T-helper 9 cell (primary cell): ENCODE measurements around the gene ILDR2.
A peak's percentile ranks its signal among the peaks of the same experiment; 100 is the strongest.

Source experiments
- DNase-seq: peaks from one replicate; pipeline ENCODE4 v3.0.0-alpha.2; 2020

ILDR2 gene

DNA sequence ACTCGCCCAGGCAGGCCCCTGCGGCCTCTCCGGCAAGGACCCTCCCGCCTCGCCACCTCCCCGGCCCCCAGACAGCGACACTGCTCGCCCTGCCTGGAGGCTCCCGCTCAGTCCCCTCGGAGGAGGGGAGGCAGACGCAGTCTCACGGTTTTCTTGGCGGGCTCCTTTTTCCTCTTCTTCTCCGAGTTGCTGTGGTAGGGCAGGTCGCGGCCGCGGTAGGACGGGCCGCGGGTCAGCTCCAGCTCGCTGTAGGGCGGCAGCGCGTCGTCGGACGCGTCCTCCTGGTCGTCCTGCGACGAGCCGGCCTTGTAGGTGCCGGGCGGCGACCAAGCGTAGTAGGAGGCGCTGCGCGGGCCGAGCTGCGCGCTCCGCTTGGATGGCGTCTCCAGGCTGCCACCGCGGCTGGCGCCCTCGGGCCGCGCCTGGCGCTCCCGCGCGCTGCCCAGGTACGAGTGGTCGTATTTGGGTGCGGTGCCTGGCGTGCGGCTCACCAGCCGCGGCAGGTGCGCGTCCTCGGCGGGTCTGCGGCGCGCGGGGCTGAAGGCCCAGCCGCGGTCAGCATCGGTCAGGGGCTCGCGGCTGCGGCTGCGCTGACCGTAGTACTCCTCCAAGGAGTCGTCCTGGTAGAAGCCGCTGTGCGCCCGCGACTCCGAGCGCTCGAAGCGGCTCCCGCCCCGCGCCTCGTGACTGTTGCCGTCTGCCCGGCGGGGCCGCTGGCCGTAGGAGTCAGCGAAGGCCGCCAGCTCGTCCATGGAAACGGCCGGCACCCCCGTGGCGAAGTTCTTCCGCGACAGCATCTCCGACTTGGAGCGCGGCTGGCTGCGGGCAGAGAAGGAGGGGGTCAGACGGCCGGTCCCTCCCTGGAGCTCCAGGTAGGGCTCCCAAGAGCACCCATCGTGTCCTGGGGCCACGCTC lies 54.5 kb downstream of the ILDR2 start:
- no peak for DNase-seq

DNA sequence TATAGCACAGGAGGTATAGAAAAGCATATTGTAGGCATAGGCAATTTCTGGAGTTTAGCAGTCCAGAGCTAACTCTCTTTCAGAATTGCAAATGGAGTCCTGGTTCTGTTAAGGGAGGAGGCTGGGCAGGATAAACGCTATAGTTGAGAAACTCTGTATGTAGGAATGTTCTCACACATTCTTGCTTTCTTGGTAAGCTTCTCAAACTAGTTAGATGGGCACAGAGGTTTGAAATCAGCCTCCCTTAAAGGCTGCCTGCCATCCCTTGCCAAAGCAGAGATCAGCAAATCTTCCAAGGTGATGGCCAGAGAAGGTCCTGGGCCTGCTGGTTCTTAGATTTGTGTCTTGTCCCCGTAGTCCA lies 56.4 kb downstream of the ILDR2 start:
- no peak for DNase-seq

DNA sequence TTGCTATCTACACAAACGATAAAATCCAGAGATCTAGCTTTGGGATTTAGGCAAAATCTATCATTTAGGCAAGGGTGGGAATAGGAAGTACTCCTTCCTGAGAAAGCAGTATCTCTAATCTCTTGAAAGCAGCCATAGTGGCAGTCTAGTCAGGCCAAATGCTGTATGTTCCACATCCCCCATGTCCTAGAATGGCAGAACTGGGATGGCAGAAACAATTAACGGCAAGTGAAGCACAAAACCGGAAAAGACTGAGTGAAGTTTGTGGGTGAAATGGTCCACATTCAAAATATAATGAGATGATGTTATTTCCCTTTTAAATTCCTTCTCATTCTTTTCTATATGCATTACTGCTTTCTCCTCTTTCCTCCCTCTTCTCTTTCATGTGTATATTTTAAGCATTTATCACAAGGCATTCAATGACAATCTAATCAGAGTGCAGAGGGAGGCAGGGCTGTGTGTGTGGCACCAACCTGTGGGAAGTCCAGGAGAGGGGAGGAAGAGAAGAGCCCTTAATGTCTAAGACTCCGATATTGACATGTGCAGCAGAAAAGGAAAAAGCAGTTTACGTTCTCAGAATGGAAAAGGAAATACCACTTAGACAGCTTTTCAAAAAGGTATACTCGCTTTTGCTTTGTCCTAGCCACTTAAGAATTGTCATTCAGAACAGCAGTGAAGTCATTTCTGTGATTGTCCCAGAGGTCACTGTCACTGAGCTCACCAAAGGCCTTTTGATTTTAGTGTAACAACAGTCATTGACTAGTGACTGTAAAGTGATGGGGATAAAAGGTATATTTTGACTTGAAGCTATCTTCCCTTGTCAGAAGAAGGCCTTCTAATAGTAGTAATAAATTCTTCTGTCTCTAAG lies 57.0 kb downstream of the ILDR2 start:
- DNase-seq: no peak

DNA sequence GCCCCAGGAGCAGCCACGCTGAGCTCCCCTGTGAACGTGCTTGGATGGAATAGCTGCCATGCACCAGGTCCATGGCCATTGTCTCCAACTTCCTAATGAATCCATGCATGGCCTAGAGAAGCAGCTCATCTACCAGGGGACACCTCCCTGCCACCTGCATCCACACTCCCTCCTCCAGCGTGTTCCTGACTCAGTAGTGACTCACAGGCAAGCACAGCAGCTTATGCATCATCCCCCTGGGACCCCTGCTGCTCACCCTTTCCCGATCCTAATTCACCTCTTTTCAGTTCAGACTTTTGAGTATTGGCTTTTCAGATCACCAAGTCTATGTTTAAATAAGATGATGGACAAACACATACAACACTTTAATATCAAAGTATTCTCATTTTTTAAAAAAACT lies 59.4 kb downstream of the ILDR2 start:
- no peak for DNase-seq

DNA sequence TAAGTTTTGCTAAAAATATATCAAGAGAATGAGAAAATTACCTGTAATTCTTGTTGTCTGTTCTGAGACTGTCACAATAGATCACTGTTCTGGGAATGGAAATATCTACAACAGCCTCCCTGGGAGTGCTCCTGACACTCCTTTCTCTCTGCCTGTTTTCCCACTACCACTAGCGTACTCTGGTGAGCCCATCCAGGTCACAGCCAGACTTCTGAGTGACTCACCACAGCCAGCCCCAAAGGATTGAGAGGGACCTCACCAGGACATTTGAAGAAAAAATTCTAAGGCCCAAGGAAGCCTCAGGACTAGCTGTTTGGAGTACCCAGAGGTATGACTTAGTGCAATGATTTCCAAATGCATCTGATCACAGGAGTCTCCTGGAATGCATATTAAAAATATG lies 60.3 kb downstream of the ILDR2 start:
- DNase-seq: no peak

DNA sequence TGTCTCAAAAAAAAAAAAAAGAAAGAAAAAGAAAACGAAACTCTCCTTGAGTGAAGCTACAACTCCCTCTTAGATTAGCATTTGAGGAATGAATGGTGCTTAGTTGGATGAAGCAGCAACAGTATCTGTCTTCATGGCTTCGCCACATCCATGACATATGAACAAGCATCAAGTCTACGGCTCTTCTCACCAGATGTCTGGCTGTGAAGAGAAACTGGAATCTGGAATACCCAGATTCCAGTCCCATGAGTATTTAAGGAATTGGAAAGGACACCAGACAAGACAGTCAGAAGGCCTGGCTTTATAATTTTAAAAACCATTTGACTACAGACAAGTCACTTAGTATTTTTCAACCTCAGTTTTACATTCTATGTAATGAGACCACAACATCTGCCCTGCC lies 61.2 kb downstream of the ILDR2 start:
- DNase-seq: no peak

DNA sequence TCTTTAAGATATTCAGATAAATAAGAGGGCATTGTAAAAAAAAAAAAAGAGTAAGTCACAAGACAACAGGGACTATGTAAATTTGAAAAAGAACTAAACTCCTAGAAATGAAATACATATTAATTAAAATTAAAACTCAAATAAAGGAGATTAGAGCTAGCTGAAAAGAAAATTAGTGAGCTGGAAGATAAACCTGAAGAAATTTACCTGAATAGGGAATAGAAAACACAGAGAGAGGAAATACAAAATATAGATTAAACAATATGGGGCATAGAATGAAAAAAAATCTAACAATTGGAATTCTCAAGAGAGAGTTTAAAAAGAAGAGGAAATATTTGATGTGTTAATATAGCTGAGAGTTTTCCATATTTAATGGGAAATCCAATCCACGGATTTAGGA lies 63.7 kb downstream of the ILDR2 start:
- DNase-seq: no peak

DNA sequence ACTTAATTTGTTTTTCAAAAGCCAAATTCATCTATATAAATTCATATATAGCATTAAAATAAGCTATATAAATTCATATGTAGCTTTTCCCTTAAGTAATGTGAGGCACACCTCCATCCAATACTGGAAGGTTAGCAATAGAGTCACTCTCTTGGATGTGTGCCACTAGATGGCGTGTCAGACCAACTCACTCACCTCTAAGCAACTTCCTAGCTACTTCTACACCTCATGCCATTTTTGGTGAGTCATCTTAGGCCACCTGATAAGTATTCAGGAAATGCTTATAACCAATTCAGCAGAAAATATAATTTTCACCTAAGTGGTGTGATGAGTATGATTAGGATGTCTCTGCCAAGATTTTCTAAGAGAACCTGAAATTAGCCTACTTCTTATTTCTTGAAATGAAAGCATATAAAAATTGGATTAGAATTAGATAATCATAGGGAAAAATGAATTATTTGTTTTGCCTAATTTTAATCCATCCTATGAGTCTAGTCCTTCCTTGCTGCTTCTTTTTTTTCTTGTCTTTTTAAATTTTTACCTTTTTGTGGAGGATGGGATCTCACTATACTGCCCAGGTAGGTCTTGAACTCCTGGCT lies 64.8 kb downstream of the ILDR2 start:
- peak; percentile 59 for DNase-seq

DNA sequence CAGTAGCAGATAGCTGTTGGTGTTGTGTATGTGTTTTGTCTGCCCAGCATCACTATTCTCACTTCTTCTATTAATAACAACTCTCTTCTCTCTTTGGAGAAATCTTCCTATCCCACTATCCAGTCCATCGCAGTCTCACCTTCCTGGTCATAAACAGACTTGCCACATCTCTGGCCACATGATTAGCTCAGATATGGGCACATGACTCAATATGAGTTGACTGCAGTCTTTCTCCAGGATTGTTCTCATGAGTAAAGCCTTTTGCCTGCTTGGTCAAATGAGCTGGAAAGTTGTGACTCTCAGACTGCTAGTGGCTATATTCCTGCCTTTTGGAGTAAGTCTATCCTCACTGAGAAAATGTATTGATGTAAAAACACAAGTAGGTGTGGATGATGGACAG lies 66.4 kb downstream of the ILDR2 start:
- DNase-seq: no peak

DNA sequence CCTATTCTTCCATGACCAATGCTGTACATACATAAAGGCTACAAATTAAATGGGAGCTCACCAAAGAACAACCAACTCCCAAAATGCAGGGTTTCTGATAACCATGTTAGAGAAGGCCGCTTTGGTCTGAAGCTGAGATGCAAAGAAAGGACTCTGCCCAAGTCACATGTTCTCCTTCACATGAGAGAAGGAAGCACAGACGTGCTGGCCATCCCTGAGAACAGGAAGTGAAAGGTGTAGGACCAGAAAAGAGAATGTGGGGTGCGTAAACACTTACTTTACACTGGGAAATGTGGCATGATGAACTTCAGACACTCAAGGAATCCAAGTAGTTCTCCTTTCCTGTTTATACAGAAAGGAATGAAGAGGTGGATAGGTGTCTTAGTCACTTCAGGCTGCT lies 67.6 kb downstream of the ILDR2 start:
- DNase-seq: no peak

DNA sequence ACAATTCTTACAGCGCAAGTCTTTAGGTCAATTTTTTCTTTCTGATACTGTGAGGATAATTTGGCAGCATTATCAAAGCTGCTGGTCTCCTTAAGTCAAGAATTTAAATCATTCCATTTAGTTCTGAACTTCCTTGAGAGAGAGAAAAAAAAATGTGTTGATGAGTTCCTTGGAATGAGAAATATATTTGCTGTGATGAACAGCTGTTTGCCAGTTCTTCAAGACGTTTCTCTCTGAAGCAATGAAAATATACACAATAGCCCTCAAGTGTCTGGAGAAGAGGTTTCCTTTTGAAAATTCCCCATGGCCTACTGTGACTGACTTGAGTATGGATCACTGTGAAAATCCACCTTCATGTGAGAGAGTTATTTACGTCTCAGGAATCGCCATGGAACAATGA lies 68.3 kb downstream of the ILDR2 start:
- no peak for DNase-seq

DNA sequence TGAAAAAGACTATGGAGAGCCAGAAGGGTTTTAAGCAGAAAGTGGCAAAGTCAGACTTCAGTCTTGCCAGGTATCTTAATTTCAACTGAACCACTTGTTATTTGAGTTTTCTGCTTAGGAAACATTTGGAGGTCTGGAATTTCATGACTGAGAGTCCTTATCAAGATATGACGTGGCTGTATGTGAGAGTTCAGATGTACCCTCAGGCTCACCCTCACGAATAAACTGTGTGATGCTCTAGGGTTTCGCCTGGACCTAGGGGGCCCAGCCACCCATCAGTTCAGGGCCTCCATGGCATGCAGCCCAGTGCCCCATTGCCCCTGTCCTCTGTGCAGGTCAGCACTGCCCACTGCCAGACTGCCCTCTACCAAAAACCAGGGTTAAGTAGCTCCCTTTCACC lies 68.7 kb downstream of the ILDR2 start:
- DNase-seq: no peak

DNA sequence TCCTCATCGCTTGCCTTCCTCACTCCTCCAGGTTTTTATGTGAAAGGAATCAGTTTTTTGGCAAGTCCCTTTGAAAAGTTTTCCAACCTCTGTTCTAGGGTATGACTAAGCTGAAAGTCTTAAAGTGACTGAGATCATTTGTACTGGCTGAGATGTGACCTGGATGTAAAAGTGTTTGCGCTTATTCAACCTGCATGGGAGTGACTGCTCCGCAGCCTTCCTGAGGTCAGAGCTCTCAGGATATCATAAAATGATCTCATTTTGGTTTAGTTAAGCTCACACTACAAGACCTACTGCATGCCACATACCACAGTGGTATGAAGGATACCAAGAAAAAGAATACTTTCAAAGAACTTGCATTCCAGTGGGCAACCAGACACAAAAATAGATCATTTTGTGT lies 69.4 kb downstream of the ILDR2 start:
- DNase-seq: no peak

DNA sequence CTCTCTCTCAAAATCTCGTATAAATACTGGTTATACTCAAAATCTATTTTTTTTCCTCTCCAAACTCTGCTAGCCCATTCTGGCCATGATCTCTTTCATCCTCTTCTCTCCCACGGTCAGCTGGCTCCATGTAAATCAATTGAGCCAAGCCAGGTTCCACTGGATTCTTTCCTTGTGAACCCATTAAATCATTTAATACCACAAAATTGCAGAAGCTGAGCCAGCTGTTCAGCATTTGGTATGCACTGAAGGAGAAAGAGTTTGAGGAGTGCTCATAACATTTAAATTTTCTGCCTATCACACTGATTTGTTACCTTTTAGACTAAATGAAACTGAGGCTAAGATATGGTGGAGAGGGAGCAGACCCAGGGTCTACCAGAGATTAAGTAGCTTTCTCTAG lies 70.2 kb downstream of the ILDR2 start:
- DNase-seq: no peak

DNA sequence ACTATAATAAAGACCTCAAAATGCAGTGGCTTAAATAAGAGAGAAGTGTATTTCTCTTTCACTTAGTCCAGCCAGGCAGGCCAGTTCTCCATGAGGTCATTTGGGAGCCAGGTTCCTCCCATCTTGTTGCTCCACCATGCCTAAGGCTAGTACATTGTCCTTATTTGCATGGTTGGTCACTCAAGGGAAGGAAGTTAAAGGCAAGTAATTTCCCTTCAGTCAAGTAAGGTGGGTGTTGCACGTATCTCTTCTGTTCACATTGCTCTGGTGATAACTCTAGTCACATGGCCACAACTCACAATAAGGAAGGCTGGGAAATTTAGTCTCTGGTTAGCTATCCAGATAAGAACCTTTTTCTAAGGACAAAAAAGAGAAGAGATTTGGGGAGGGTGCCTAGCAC lies 72.1 kb downstream of the ILDR2 start:
- no peak for DNase-seq

DNA sequence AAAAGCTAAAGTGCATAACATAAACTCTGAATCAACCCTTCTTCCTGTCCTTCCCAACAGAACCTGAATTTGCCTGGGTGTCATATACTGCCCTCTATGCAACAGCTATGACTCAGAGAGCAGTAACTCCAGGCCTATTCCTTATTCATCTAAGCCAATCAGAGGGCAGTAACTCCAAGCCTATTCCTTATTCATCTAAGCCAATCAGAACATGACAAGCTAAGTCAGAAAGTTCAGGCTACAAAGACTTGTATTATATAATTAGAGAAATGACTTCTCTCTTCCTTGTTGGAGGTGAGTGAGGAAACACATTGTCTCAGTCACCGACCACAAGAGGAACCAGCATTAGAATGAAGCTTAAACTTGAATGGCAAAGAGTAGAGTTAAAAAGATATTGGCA lies 73.1 kb downstream of the ILDR2 start:
- no peak for DNase-seq

DNA sequence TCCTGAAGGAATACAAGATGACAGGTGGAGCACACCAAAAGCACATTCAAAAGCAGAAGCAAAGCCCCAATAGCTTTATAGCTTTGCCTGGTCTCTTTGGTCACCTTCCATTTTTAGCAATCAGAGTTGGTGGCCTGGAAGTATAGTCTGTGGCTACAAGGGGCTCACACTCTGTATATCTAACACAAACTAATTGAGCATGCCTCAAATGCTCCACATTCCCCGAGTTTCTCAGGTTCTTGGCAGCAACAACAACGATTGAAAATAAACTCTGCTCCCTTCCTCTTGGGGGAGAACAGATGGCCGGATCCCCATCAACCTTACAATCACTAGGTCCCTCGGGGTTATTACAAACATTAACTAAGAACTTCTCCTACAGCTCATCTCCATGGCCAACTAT lies 74.4 kb downstream of the ILDR2 start:
- DNase-seq: no peak

DNA sequence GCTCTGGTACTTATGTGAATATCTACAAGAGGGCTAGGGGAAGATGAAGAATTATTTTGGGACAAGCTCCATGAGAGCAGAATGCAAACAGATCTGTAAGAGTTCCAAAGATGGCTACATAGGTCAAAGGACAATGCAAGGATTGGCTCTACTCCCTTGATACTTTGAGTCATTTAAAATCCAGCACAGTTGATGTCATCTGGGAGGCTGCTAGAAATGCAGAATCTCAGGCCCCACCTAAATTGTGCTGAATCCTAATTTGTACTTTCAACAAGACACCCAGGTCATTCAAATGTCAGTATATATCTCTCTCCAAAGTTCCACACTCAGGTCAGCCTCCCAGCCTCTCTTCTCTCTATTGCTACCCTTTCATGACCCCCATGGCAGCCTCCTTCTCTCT lies 75.6 kb downstream of the ILDR2 start:
- no peak for DNase-seq

DNA sequence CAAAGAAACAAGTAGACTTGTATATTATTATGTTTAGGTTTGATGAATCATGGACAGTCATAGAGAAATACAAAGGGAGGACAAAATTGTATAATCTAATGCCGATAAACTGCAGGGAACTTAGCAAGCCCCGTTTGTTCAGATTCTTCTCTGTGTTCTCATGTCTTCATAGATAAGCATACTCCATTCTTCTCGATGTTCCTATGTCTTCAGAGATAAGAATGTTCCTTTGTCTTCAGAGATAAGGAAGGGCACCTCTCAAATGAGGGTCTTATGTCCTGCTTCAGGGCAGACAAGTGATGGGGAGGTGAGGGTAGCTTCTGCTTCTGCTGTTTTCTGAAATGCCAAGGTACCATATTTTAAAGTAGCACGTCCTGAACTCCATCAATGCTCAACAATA lies 79.6 kb downstream of the ILDR2 start:
- no peak for DNase-seq

DNA sequence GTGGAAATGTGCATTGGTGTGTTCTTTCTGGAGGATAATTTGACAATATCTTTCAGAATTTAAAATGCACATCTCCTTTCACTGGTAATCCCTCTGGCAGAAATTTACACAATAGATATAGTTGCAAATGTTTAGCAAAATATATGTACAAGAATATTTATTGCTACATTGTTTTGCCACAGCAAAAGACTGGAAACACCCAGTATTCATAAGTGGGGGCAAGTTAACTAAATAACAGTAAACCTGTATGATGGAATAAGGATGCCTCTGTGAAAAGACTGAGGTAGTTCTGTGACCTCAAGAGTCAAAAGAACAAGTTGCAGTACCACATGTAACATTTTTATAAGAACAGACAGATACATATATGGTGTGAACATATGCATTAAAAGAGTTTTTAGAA lies 85.6 kb downstream of the ILDR2 start:
- no peak for DNase-seq

DNA sequence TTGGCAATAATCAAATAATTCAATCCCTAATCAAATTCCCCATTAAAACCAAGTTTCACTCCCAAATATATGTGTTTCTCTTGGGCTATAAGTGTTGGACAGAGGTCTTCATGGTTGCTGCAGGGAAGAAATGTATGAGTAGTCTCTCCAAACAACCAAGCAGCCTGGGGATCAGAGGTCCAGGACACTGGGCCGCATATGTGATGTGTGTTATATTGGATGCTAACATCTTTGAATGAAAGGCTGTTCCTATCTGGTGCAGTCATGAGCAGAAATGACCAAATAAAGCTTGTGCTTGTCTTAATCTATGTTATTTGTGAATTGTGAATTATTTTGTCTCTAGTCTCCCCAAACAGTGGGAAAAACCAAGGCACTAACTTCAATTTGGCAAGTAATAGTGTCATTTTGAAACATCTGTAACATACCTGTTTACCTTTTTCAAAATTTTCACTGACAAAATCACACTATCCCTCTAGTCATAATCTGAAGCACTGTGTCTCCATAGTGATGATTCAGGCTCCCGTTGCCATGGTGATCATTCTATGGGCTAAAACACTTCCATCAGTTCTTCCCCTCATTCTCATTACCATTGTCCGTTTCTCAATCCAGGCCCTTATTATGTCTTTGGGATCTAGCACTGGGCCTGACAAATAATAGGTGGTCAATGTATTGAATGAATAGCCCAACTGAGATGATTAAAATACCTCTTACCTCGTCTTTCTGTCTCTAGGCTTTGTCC lies 86.8 kb downstream of the ILDR2 start:
- DNase-seq: no peak

DNA sequence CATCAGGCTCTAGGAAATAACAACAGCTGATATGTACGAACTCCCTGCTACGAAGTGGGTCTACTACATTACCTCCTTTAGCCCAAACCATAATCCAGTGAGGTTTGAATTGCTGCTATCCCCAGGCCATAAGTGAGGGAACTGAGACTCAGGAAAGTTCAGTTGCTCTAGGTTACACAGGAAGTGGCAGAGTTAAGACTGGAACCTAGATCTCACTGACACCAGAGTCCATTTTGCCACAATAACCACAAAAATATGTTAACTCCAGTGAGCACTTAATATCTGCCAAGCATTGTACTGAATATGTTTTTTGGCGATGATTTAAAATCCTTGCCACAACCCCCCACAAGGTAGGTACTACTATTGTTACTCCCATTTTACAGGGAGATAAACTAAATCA lies 90.4 kb downstream of the ILDR2 start:
- no peak for DNase-seq

DNA sequence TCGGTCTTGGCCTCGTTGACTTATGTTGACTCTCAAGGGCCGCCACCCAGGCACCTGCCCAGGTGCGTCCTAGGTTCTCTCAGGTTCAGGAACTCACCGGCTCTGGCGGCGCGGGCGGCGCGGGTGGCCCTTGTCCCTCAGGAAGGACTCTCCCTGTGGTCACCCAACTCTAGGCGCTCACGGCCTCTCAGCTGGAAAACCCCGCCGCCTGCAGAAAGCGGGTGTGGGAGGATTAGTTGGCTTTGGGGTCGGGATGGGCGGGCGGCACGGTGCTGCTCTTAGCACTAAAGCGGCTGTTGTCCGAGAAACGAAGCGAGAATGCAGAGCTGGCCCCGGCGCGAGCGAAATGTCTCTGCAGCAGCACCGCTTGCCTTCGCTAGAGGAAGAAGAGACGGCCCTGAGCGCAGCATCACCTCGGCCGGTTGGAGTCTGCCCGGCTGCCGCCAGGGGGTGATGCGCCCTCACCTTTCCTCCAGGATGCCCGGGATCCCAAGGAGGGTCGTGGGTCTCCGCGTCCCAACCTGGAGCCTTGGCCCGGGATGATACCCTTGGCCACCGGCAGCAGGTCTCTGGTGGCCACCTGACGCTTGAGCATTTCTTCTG lies 91.2 kb downstream of the ILDR2 start:
- DNase-seq: peak; percentile 10
